DND-41 (cell line): Measurements from ENCODE around the gene PIK3CD.
"Not testable (repeated sequence)": the region's sequence is repeated elsewhere in the genome, so short reads cannot be mapped to it uniquely, and the experiment has no call there.

Experiments used
- ATAC-seq: fragments of 200-7000 bp; cut with Tn5 transposase; 3 replicates; pipeline ENCODE4 v1.9.1; 2021; ENCODE audit warnings: low read depth; ENCODE audit not compliant: insufficient read depth
- DNase-seq: peaks from one replicate; pipeline ENCODE4 v3.0.0-alpha.2; 2020
- H2AFZ ChIP-seq: 2 replicates; pipeline ENCODE4 v1.6.0; 2012; ENCODE audit warnings: low read depth, low read length
- H3K27ac ChIP-seq: 2 replicates; pipeline ENCODE4 v1.5.1; 2012; ENCODE audit warnings: low read length, inconsistent platforms
- H3K27me3 ChIP-seq: fragments of 200-600 bp; sonication (generic); 2 replicates; pipeline ENCODE4 v1.6.0; 2012; ENCODE audit warnings: low read length, mild to moderate bottlenecking, inconsistent platforms; ENCODE audit not compliant: insufficient read depth, poor library complexity
- H3K36me3 ChIP-seq: 2 replicates; pipeline ENCODE4 v1.5.1; 2012; ENCODE audit warnings: low read length, inconsistent platforms; ENCODE audit not compliant: insufficient read depth
- H3K4me1 ChIP-seq: 2 replicates; pipeline ENCODE4 v1.5.1; 2012; ENCODE audit warnings: mild to moderate bottlenecking, low read length; ENCODE audit not compliant: insufficient read depth
- H3K4me2 ChIP-seq: 2 replicates; pipeline ENCODE4 v1.6.0; 2012; ENCODE audit warnings: mild to moderate bottlenecking, moderate library complexity, low read length, inconsistent platforms; ENCODE audit not compliant: insufficient read depth
- H3K4me3 ChIP-seq, 2 experiments: fragments of 200-600 bp in 1 of 2; shearing (Covaris generic) in 1 of 2; 2 replicates each; pipeline ENCODE4 v1.5.1; 2012 to 2016; ENCODE audit warnings: inconsistent platforms in 2 of 2, low read length in 2 of 2, mild to moderate bottlenecking in 2 of 2, low read depth in 1 of 2, moderate library complexity in 1 of 2
- H3K79me2 ChIP-seq: 2 replicates; pipeline ENCODE4 v1.6.0; 2012; ENCODE audit warnings: low read length, inconsistent platforms; ENCODE audit not compliant: insufficient read depth
- H3K9ac ChIP-seq: 2 replicates; pipeline ENCODE4 v1.6.0; 2012; ENCODE audit warnings: low read depth, mild to moderate bottlenecking, inconsistent platforms, low read length, moderate library complexity
- H3K9me3 ChIP-seq: 2 replicates; pipeline ENCODE4 v1.5.1; 2012; ENCODE audit warnings: low read length, moderate library complexity, mild to moderate bottlenecking, inconsistent platforms; ENCODE audit not compliant: insufficient read depth, severe bottlenecking
- H4K20me1 ChIP-seq: 2 replicates; pipeline ENCODE4 v1.6.0; 2012; ENCODE audit warnings: low read length; ENCODE audit not compliant: insufficient read depth
- CTCF ChIP-seq: IDR thresholded peaks from 2 replicates; pipeline ENCODE4 v1.5.1; 2012; ENCODE audit warnings: borderline replicate concordance, low read length, moderate library complexity, mild to moderate bottlenecking; ENCODE audit not compliant: poor library complexity, severe bottlenecking; ENCODE audit errors: extremely low read depth
- EZH2 ChIP-seq: IDR thresholded peaks from 3 replicates; pipeline ENCODE4 v1.6.1; 2012; ENCODE audit warnings: borderline replicate concordance, low read depth, mild to moderate bottlenecking, moderate library complexity, low read length, inconsistent platforms; ENCODE audit not compliant: severe bottlenecking

Gene PIK3CD

DNA sequence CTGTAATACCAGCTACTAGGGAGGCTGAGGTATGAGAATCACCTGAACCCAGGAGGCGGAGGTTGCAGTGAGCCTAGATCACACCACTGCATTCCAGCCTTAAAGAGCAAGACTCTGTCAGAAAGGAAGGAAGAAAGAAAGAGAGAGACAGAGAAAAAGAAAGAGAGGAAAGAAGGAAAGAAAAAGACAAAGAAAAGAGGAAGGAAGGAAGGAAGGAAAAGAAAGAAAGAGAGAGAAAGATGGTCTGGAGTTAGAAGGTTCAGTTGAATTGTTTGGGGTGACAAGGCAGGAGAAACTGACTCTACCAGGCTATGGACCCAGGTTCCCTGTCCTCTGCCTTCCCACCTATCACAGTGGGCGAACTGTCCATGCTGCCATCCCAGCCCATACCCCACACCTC lies 27.4 kb upstream of the PIK3CD start:
- H3K9me3 ChIP-seq: no peaks in the 10 kb centered on the region
- TF ChIP-seq EZH2 (no peak), CTCF (no peak)
- DNase-seq (no peak), ATAC-seq (no peak)
- H3K27ac ChIP-seq: no peak overlapping the region
- H3K36me3 ChIP-seq: no peaks in the 10 kb centered on the region
- peaks cover 30% of the 10 kb centered on the region for H3K4me1 ChIP-seq
- no peaks in the 10 kb centered on the region for H4K20me1 ChIP-seq
- no peak overlapping the region for H2AFZ ChIP-seq
- no peak overlapping the region for H3K4me3 ChIP-seq
- H3K4me2 ChIP-seq: no peak overlapping the region
- H3K27me3 ChIP-seq: no peaks in the 10 kb centered on the region
- H3K79me2 ChIP-seq: peaks cover 20% of the 10 kb centered on the region
- H3K9ac ChIP-seq: no peak overlapping the region

GRCh38 chr1:9625030-9625429 lies 26.5 kb upstream of the PIK3CD start:
- not testable (repeated sequence) for H3K9me3 ChIP-seq, H3K9ac ChIP-seq, H3K27me3 ChIP-seq, H2AFZ ChIP-seq, H3K36me3 ChIP-seq, H3K27ac ChIP-seq, H4K20me1 ChIP-seq, H3K4me2 ChIP-seq, H3K4me3 ChIP-seq, ATAC-seq, DNase-seq
- Histone ChIP-seq H3K79me2 (peaks cover 29% of the 10 kb centered on the region), H3K4me1 (peaks cover 38% of the 10 kb centered on the region)

GRCh38 chr1:9626201-9626608 lies 25.3 kb upstream of the PIK3CD start:
- DNase-seq: no peak

More at GRCh38 chr1:9626201-9626608, 25.3 kb upstream of the PIK3CD start:
- H3K27me3 ChIP-seq: no peaks in the 10 kb centered on the region
- H3K9ac ChIP-seq: peak overlapping the region; percentile 80
- H4K20me1 ChIP-seq: no peaks in the 10 kb centered on the region
- TF ChIP-seq EZH2 (no peak), CTCF (no peak)
- peak overlapping the region in 1 of 2 experiments; percentile 65; a peak in 2 of 4 replicates for H3K4me3 ChIP-seq
- peaks cover 41% of the 10 kb centered on the region for H3K79me2 ChIP-seq
- H3K27ac ChIP-seq: peak overlapping the region; percentile 74
- no peaks in the 10 kb centered on the region for H3K9me3 ChIP-seq
- peaks cover 50% of the 10 kb centered on the region for H3K4me1 ChIP-seq
- H2AFZ ChIP-seq: peak overlapping the region; percentile 95
- peaks cover 14% of the 10 kb centered on the region; the same call in 1 of the 2 replicates for H3K36me3 ChIP-seq
- ATAC-seq: no peak
- H3K4me2 ChIP-seq: peak overlapping the region; percentile 76
